GM12878 (cell line): ENCODE measurements around the gene NUPR1. TPM values are rescaled to one million over a fixed set of nuclear protein-coding genes. Genes with fewer than 3 reads are reported as not detected.

ENCODE experiments used
- ATAC-seq: fragments of 200-7000 bp; cut with Tn5 transposase; 3 replicates; pipeline ENCODE4 v1.9.1; 2020; ENCODE audit warnings: mild to moderate bottlenecking, moderate library complexity
- BruUV-seq: library from RNA; stranded (reverse); fragments of 400-500 nt; replicated peaks from 2 replicates; lab custom pipeline; 2021; lab: Mats Ljungman, UMichigan
- CTCF ChIA-PET: fragments of 300-600 bp; sonication (Branson Sonifier 250); formaldehyde crosslinking; extraction: SDS; loops from one replicate; lab custom pipeline; 2021; ENCODE audit warnings: inconsistent platforms; lab: Yijun Ruan, JAX
- POLR2A ChIA-PET: fragments of 350-600 bp; formaldehyde crosslinking; extraction: SDS; loops from one replicate; lab custom pipeline; 2021; ENCODE audit warnings: inconsistent platforms; lab: Charles Lee
- RAD21 ChIA-PET: fragments of 300-600 bp; sonication (Branson Sonifier 250); formaldehyde crosslinking; loops from one replicate; lab custom pipeline; 2023; ENCODE audit warnings: antibody characterized with exemption; ENCODE audit not compliant: unreplicated experiment; lab: Charles Lee
- SMC1A ChIA-PET: fragments of 300-600 bp; sonication (Branson Sonifier 250); formaldehyde crosslinking; loops from one replicate; lab custom pipeline; 2023; ENCODE audit not compliant: unreplicated experiment, uncharacterized antibody; lab: Charles Lee
- DNase-seq: peaks from one replicate; pipeline ENCODE4 v3.0.0-alpha.2; 2011; ENCODE audit warnings: low read depth, low spot score
- FAIRE-seq: peaks from 3 replicates; lab custom pipeline; 2011; peaks lifted over from hg19 to GRCh38; lab: Jason Lieb, UNC
- H2AFZ ChIP-seq: 2 replicates; pipeline ENCODE4 v1.6.0; 2011; ENCODE audit warnings: low read depth, low read length, control low read depth; ENCODE audit not compliant: control insufficient read depth
- H3K27ac ChIP-seq: 2 replicates; pipeline ENCODE4 v1.5.1; 2011; ENCODE audit warnings: control low read depth; ENCODE audit not compliant: control insufficient read depth, insufficient read depth
- H3K27me3 ChIP-seq, 2 experiments: replicated peaks in 1 of 2; 2 replicates each; pipeline versions ENCODE4 v1.6.0 to v1.6.1; 2011; ENCODE audit warnings: low read length in 1 of 2; ENCODE audit not compliant: control insufficient read depth in 2 of 2, insufficient read depth in 2 of 2
- H3K36me3 ChIP-seq, 2 experiments: 2 replicates each; pipeline ENCODE4 v1.5.1; 2011; ENCODE audit warnings: low read length in 1 of 2; ENCODE audit not compliant: control insufficient read depth in 2 of 2, insufficient read depth in 2 of 2
- H3K4me1 ChIP-seq: 2 replicates; pipeline ENCODE4 v1.6.1; 2011; ENCODE audit warnings: mild to moderate bottlenecking, low read length, moderate library complexity, mixed read lengths; ENCODE audit not compliant: control insufficient read depth, insufficient read depth
- H3K4me2 ChIP-seq: 2 replicates; pipeline ENCODE4 v1.6.0; 2011; ENCODE audit warnings: control low read depth; ENCODE audit not compliant: control insufficient read depth, insufficient read depth
- H3K4me3 ChIP-seq: fragments of 200-600 bp; sonication (generic); 2 replicates; pipeline ENCODE4 v1.5.1; 2016
- H3K79me2 ChIP-seq: 2 replicates; pipeline ENCODE4 v1.6.0; 2011; ENCODE audit warnings: low read length; ENCODE audit not compliant: control insufficient read depth, insufficient read depth
- H3K9ac ChIP-seq: 2 replicates; pipeline ENCODE4 v1.8.0; 2011; ENCODE audit warnings: low read length, control low read depth, mixed read lengths; ENCODE audit not compliant: control insufficient read depth, insufficient read depth
- H3K9me3 ChIP-seq: replicated peaks from 3 replicates; pipeline ENCODE4 v1.5.1; 2011; ENCODE audit warnings: mild to moderate bottlenecking, low read length; ENCODE audit not compliant: control insufficient read depth, insufficient read depth
- H4K20me1 ChIP-seq: 2 replicates; pipeline ENCODE4 v1.6.0; 2011; ENCODE audit not compliant: control insufficient read depth, insufficient read depth
- CBX3 ChIP-seq: fragments of 200-600 bp; sonication (generic); IDR thresholded peaks from 2 replicates; pipeline ENCODE4 v1.6.1; 2016; ENCODE audit warnings: low read depth, borderline replicate concordance
- RUNX3 ChIP-seq: IDR thresholded peaks from 2 replicates; pipeline ENCODE4 v1.6.1; 2012; ENCODE audit warnings: low read length, inconsistent platforms
- WGBS: methylation state at CpG from one replicate; pipeline ENCODE4 v1.1.6; 2016; ENCODE audit warnings: low lambda C conversion rate; ENCODE audit not compliant: insufficient replicate concordance, insufficient coverage; ENCODE audit errors: missing lambda C conversion rate; 5-methylcytosine and 5-hydroxymethylcytosine counted together
- in situ Hi-C: fragments of 300-500 bp; cut with MboI; formaldehyde crosslinking; loops from 9 replicates; pipeline ENCODE4 v1.14.3; 2018; ENCODE audit warnings: mixed read lengths
- intact Hi-C: fragments of 100-400 bp; cut with micrococcal nuclease; formaldehyde crosslinking; loops from one replicate; pipeline ENCODE4 v1.14.2; 2022; ENCODE audit not compliant: unreplicated experiment
- polyA plus RNA-seq, 11 experiments: library from polyadenylated mRNA; depleted of rRNA in 4 of 11; unstranded in 6 of 11; stranded (reverse) in 5 of 11; fragments of >200 nt; fragmentation: Nextera tagmentation in 4 of 11; fragmentation: Illumina TruSeq in 1 of 11; extraction: Ambion mirVana in 4 of 11; extraction: Trizol in 1 of 11; gene quantifications; 1 replicate in 1 of 11; 2 replicates in 10 of 11; pipeline versions ENCODE4 v1.2.1 to v1.2.3, GENCODE V29; 2011 to 2016; ENCODE audit warnings: inconsistent platforms in 2 of 11, missing spikeins in 2 of 11, low read depth in 1 of 11
- total RNA-seq, 4 experiments: library from RNA; depleted of rRNA in 3 of 4; stranded (reverse); fragments of >200 nt in 3 of 4; fragmentation: Illumina TruSeq in 1 of 4; extraction: Trizol in 1 of 4; gene quantifications; 2 replicates each; pipeline versions ENCODE4 v1.2.1 to v1.2.3, GENCODE V29; 2013 to 2021
- TF ChIP-seq, protein P1 (sequence below): fragments of 450-650 bp; formaldehyde crosslinking; IDR thresholded peaks from 2 replicates; pipeline ENCODE4 v1.4.0; 2022; ENCODE audit warnings: mild to moderate bottlenecking, moderate library complexity

The NUPR1 gene
- total and polyA plus RNA-seq, 10 of the 15 experiments (the other 5 are each of a cell fraction or from before 2014, with no cell fraction given): 0.04 to 0.78 (median 0.17) TPM; not detected in 2

DNA sequence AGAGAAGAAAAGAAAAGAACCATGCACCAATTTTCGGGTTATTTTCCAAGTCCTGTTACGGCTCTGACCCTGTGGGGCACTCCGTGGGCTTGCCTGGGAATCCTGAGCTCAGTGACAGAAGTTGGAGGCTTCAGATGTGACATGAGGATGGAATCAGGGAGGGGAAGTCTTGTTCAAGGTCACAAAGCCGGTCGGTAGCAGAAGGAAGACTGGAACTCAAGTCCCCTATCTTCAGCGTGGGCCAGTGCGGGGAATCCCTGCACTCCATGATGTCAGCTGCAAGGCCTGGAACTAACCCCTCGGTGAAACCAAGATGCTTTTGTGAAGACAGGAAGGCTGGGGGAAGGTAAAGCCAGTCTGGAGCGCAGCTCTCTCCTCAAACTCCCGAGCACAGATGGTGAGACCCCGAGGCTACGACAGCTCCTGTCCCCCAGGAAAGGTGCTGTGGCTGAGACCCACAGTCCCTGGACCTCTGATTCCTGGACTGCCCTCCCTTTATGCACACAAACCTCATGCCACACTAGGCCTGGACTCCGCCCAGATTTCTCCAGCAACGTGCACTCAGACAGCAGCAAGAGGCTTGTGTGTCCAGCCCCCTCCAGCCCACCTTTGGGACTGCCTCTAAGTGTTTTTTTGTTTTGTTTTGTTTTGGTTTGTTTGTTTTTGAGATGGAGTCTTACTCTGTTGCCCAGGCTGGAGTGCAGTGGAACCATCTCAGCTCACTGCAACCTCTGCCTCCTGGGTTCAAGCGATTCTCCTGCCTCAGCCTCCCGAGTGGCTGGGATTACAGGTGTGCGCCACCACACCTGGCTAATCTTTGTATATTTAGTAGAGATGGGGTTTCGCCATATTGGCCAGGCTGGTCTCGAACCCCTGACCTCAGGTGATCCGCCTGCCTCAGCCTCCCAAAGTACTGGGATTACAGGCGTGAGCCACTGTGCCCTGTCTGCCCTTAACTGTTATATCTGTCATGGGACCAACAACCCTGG lies 26.7 kb downstream of the NUPR1 start (continued):
- TF ChIP-seq, protein P1, sequence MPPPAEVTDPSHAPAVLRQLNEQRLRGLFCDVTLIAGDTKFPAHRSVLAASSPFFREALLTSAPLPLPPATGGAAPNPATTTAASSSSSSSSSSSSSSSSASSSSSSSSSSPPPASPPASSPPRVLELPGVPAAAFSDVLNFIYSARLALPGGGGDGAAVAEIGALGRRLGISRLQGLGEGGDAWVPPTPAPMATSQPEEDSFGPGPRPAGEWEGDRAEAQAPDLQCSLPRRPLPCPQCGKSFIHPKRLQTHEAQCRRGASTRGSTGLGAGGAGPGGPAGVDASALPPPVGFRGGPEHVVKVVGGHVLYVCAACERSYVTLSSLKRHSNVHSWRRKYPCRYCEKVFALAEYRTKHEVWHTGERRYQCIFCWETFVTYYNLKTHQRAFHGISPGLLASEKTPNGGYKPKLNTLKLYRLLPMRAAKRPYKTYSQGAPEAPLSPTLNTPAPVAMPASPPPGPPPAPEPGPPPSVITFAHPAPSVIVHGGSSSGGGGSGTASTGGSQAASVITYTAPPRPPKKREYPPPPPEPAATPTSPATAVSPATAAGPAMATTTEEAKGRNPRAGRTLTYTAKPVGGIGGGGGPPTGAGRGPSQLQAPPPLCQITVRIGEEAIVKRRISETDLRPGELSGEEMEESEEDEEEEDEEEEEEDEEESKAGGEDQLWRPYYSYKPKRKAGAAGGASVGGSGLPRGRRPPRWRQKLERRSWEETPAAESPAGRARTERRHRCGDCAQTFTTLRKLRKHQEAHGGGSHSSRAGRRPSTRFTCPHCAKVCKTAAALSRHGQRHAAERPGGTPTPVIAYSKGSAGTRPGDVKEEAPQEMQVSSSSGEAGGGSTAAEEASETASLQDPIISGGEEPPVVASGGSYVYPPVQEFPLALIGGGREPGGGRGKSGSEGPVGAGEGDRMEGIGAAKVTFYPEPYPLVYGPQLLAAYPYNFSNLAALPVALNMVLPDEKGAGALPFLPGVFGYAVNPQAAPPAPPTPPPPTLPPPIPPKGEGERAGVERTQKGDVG: no peak
- no peak for TF ChIP-seq CBX3

DNA sequence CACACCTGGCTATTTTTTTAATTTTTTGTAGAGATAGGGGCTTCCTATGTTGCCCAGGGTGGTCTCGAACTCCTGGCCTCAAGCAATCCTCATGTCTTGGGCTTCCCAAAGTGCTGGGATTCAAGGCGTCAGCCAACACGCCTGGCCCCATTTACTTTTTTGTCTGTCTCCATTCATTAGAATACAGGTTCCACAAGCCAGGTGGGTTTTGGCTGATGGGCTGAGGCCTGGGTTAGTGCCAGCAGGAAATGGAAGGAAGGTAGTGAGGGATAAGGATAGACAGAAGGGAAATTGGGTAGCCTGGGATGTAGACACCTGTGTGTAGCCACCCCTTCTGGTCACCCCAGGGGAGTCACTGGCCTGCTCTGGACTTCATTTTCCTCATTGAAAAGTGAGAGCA lies 27.7 kb downstream of the NUPR1 start:
- H3K79me2 ChIP-seq: no peaks in the 10 kb centered on the region
- ATAC-seq (no peak), DNase-seq (no peak), FAIRE-seq (no peak)
- ChIA-PET POLR2A (interaction anchor here (1.0 kb wide), 1 partner anchor 23 kb away, joined by 4 read pairs; no protein-coding TSS in a partner anchor), RAD21 (no interaction called here), SMC1A (no interaction called here), CTCF (interaction anchor here (1.4 kb wide), 1 partner anchor 44 kb away, joined by 3 read pairs; no protein-coding TSS in a partner anchor)
- no peaks in the 10 kb centered on the region for H3K9me3 ChIP-seq
- no peak overlapping the region for H3K4me3 ChIP-seq
- in situ Hi-C loops (no loop called here), intact Hi-C loops (no loop called here)
- H4K20me1 ChIP-seq: no peaks in the 10 kb centered on the region
- H2AFZ ChIP-seq: no peak overlapping the region
- 57% methylated on average over 3 of the region's 3 CpGs for WGBS
- peaks cover 23% of the 10 kb centered on the region for H3K4me1 ChIP-seq
- no peaks in the 10 kb centered on the region for H3K27me3 ChIP-seq
- no peak for TF ChIP-seq RUNX3
- no peaks in the 10 kb centered on the region for H3K36me3 ChIP-seq
- no peak overlapping the region for H3K4me2 ChIP-seq
- H3K27ac ChIP-seq: no peak overlapping the region
- H3K9ac ChIP-seq: no peak overlapping the region
- no TSS peak for BruUV-seq
